T-helper 1 cell treated with Interleukin-12 subunit alpha and Interleukin-12 subunit beta and Interleukin-4 antibody, amounts not matched to agents 30 μg/mL and 1 μg/mL, for 36 hours (primary cell): ENCODE measurements around the gene LIMS3.
"Not testable (repeated sequence)": the region's sequence is repeated elsewhere in the genome, so short reads cannot be mapped to it uniquely, and the experiment has no call there.

Experiments
- H3K27ac Mint-ChIP-seq: one replicate; pipeline ENCODE4 v1.8.0; 2021; ENCODE audit warnings: mild to moderate bottlenecking, mixed read lengths
- H3K27me3 Mint-ChIP-seq: one replicate; pipeline ENCODE4 v1.8.0; 2021; ENCODE audit warnings: low read depth, mixed read lengths
- H3K36me3 Mint-ChIP-seq: one replicate; pipeline ENCODE4 v1.8.0; 2021; ENCODE audit warnings: low read depth, mixed read lengths
- H3K4me1 Mint-ChIP-seq: one replicate; pipeline ENCODE4 v1.8.0; 2021; ENCODE audit warnings: low read depth, mixed read lengths
- H3K4me3 Mint-ChIP-seq: one replicate; pipeline ENCODE4 v1.8.0; 2021; ENCODE audit warnings: mild to moderate bottlenecking, moderate library complexity, mixed read lengths
- H3K9me3 Mint-ChIP-seq: one replicate; pipeline ENCODE4 v1.8.0; 2021; ENCODE audit warnings: mixed read lengths

Gene LIMS3

DNA sequence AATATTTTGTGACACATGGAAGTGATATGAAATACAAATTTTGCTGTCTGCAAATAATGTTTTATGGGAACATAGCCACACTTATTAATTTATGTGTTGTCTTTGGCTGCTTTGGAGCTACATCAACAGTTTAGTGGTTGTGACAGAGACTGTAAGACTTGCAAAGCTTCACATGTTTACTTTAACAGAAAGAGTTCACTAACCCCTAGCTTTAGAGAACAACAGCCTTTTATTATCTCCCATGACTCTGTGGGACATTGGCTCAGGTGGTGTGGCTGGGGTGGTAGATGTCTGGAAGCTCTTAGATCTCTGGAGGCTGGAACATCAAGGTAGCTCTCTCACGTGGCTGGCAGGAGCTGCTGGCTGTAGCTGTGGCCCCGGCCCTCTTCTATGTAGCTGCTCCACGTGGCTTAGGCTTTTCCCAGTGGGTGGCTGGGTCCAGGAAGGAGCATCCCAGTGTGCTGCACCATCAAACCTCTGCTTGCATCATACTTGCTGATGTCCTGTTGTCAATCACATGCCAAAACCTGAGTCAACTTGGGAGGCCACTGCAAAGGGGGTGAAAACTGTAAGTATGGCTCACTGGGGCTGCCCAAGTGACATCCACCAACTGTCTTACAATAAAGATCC is 67.7 kb downstream of the LIMS3 start:
- not testable (repeated sequence) for H3K4me1 Mint-ChIP-seq, H3K36me3 Mint-ChIP-seq, H3K27ac Mint-ChIP-seq, H3K9me3 Mint-ChIP-seq, H3K4me3 Mint-ChIP-seq, H3K27me3 Mint-ChIP-seq

DNA sequence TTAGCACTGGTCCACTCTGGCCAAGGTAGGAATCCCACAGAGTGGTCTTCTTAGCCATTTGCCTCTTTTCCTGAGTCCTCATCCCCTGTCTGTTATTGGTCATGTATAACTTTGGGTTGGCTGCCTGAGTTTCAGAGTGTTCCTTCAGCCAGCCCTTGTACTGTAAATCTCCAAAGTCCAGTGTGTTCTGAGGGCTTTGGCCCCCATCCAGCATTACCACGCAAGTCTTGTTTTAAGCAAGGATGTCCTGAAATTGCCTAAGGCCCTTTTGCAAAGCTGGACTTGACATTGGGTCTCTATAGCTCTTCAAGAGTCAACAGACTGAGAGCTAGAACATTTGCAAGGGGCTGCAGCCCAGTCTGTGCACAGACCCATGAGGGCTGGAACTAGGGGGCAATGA is 68.4 kb downstream of the LIMS3 start:
- not testable (repeated sequence) for H3K4me3 Mint-ChIP-seq, H3K36me3 Mint-ChIP-seq, H3K9me3 Mint-ChIP-seq, H3K27ac Mint-ChIP-seq, H3K27me3 Mint-ChIP-seq, H3K4me1 Mint-ChIP-seq

DNA sequence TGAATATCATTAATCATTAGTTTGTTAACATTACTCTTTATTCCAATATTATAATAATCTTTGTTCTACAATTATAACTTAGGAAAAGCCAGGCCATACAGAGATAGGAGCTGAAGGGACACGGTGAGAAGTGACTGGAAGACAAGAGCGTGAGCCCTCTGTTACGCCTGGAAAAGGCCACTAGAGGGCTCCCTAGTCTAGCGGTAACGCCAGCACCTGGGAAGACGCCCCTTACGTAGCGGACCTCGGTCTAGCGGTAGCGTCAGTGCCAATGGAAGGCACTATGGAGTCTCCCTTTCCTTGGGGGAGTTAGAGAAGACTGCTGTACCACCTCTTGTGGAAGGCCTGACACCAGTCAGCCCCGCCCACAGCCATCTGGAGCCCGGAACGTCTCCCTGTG is 71.4 kb downstream of the LIMS3 start:
- H3K36me3 Mint-ChIP-seq, H3K9me3 Mint-ChIP-seq, H3K4me3 Mint-ChIP-seq, H3K27me3 Mint-ChIP-seq, H3K27ac Mint-ChIP-seq, H3K4me1 Mint-ChIP-seq: not testable (repeated sequence)

DNA sequence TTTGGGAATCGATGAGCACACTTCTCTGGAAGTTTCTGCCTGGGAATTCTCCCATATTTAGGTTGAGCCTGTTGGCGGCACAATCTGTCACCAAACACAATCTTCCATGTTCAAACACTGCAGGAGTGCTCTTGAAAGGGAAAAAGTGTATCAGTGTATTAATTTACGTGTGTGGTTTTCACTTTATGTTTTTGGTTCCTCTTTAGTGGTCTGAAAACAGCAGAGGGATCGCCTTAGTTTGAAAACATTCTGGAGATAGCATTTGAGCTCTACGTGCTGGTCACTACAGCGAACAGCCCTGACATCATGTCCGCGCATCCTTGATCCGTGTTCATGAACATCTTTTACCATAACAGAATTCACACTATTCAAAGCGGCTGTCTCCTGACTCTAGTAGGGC is 73.2 kb downstream of the LIMS3 start:
- not testable (repeated sequence) for H3K27me3 Mint-ChIP-seq, H3K27ac Mint-ChIP-seq, H3K36me3 Mint-ChIP-seq, H3K4me3 Mint-ChIP-seq, H3K4me1 Mint-ChIP-seq, H3K9me3 Mint-ChIP-seq
